OCI-LY1 (cell line): ENCODE measurements around the gene CSNK1G2.

Experiments
- CTCF ChIP-seq: fragments of 200-600 bp; sonication (generic), shearing (Covaris generic); IDR thresholded peaks from 2 replicates; pipeline ENCODE4 v1.5.1; 2017; ENCODE audit warnings: mild to moderate bottlenecking, antibody characterized with exemption, low read length, moderate library complexity, mixed read lengths
- EZH2 ChIP-seq: fragments of 200-600 bp; sonication (generic), shearing (Covaris generic); IDR thresholded peaks from 2 replicates; pipeline ENCODE4 v1.8.0; 2017; ENCODE audit warnings: borderline replicate concordance, mixed run types, mild to moderate bottlenecking, antibody characterized with exemption, low read length, moderate library complexity, mixed read lengths

- TF ChIP-seq CTCF (no peak), EZH2 (no peak)
These were observed 29.9 kb upstream of the CSNK1G2 start for GRCh38 chr19:1911098-1911497.
